NB4 (cell line): Measurements from ENCODE around the gene FHDC1.

Source experiments
- CTCF ChIP-seq: IDR thresholded peaks from one replicate; pipeline ENCODE4 v1.5.1; 2012; ENCODE audit warnings: low read depth, low read length
- POLR2A ChIP-seq: IDR thresholded peaks from 2 replicates; pipeline ENCODE4 v1.6.1; 2011; ENCODE audit warnings: mild to moderate bottlenecking; ENCODE audit not compliant: insufficient read length; ENCODE audit errors: extremely low read depth

- TF ChIP-seq CTCF (no peak), POLR2A (no peak)
Observed at GRCh38 chr4:152929888-152930287, 6.2 kb upstream of the FHDC1 start.
